ENCODE data around the gene TBC1D2B.
"Not testable (repeated sequence)": the region's sequence is repeated elsewhere in the genome, so short reads cannot be mapped to it uniquely, and the experiment has no call there.

DNA sequence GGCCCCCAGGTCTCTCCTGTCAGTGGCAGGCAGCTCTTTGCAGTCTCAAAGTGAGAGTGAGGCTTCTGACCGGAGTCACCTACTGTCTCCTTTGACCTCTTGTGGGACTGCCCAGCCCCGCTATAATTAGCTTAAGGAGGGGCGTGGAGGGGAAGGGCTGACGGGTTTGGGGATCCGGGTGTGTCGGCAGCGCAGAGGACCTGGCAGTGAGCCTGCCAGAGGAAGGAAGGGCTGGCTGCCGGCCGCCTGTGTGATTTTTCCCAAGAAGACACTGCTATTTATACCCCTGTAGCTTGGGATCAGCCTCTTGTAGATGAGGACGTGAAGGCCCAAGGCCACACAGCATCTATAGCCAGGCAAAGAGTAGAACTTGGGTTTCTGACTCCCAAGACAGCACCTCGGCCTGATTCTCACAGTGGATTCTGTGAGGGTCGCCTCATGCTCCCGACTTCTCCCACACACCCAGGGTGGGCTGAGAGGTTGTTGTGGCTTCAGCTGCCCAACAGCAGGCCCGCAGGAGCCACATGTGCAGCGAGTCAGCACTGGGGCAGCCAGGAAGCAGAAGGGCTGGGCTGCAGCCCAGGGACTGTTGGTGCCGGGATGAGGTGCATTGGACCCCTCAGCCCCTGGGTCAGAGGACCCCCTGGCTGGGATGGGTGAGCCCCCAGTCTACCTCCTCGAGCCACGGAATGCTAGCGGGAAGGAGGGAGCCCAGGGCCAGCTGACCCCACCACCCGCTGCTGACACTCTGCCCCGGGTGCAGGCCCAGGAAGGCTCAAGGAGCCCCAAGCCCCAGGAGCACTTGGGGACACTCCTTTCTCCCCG is 104.0 kb downstream of the TBC1D2B start:
- TF ChIP-seq POLR2A, POLR2AphosphoS5 (IDR thresholded peaks at IDR 0.05): not testable (repeated sequence)
- TF ChIP-seq, protein P1, sequence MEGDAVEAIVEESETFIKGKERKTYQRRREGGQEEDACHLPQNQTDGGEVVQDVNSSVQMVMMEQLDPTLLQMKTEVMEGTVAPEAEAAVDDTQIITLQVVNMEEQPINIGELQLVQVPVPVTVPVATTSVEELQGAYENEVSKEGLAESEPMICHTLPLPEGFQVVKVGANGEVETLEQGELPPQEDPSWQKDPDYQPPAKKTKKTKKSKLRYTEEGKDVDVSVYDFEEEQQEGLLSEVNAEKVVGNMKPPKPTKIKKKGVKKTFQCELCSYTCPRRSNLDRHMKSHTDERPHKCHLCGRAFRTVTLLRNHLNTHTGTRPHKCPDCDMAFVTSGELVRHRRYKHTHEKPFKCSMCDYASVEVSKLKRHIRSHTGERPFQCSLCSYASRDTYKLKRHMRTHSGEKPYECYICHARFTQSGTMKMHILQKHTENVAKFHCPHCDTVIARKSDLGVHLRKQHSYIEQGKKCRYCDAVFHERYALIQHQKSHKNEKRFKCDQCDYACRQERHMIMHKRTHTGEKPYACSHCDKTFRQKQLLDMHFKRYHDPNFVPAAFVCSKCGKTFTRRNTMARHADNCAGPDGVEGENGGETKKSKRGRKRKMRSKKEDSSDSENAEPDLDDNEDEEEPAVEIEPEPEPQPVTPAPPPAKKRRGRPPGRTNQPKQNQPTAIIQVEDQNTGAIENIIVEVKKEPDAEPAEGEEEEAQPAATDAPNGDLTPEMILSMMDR (IDR thresholded peaks at IDR 0.05 in 8 of 11, conservative IDR thresholded peaks at IDR 0.05 in 3 of 11): not testable (repeated sequence)

Data from spleen (tissue), 7 donors.